GM06990 (cell line): Measurements from ENCODE around the gene MXD3.

Source experiments
- DNase-seq: peaks from one replicate; pipeline ENCODE4 v3.0.0-alpha.2; 2011; ENCODE audit not compliant: insufficient read length; ENCODE audit errors: extremely low read depth
- H3K27me3 ChIP-seq: replicated peaks from 2 replicates; pipeline ENCODE4 v1.6.0; 2011; ENCODE audit warnings: low read length; ENCODE audit not compliant: control insufficient read depth, insufficient read depth
- H3K36me3 ChIP-seq: 2 replicates; pipeline ENCODE4 v1.5.1; 2011; ENCODE audit warnings: low read length; ENCODE audit not compliant: control insufficient read depth, insufficient read depth
- H3K4me3 ChIP-seq: replicated peaks from 2 replicates; pipeline ENCODE4 v1.5.1; 2011; ENCODE audit warnings: low read depth, mild to moderate bottlenecking, control low read depth, low read length
- TF ChIP-seq, protein P1 (sequence below): IDR thresholded peaks from 2 replicates; pipeline ENCODE4 v1.5.1; 2011; ENCODE audit warnings: low read length, control low read depth, mild to moderate bottlenecking, inconsistent platforms; ENCODE audit not compliant: insufficient read depth, poor library complexity, severe bottlenecking

The MXD3 gene

DNA sequence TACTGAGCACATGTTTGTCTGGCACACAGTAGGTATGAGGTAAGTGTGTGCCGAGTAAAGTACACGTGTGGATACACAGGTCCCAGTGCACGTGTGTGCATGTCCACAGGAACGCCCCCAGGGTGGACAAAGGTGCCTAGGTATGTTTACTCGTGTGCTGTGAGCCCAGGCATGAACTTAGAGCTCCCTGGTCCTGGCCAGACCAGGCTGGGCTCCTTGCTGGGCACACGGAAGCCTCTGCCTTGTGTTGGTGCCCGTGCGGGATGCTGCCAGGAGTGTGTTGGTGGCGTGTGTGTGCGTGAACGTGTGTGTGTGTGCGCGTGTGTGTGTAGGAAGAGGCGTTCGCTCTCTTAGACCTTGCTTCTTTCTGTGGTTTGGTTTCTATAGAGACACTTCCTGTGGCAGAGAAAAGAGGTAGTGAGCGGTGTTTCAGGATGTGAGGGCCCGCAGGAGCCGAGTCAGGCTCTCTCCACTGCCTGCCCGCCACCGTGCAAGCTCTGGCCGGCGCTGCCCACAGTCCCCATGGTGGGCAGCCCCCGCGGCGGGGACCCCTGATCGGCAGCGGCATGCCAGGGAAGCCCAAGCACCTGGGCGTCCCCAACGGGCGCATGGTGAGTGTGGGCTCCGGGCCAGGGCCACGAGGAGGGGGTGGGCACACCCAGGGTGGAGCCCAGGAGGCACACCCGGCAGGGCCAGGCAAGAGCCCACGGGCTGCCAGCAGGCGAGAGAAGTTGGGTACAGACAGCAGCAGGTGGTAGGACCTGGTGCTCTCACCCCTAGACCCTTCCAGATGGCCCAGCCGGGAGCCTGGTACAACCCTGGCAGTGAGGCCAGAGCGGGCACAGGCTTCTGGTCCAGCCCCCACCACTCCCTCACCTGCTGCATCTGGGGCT, 46.0 kb upstream of the MXD3 start, which contains the start of gene RGS14:
Gene RGS14, plus strand, starts transcription at position 466 of the 893 bp plus-strand sequence. Its CDS starts 101 bp downstream, at position 567.
- TF ChIP-seq, protein P1, sequence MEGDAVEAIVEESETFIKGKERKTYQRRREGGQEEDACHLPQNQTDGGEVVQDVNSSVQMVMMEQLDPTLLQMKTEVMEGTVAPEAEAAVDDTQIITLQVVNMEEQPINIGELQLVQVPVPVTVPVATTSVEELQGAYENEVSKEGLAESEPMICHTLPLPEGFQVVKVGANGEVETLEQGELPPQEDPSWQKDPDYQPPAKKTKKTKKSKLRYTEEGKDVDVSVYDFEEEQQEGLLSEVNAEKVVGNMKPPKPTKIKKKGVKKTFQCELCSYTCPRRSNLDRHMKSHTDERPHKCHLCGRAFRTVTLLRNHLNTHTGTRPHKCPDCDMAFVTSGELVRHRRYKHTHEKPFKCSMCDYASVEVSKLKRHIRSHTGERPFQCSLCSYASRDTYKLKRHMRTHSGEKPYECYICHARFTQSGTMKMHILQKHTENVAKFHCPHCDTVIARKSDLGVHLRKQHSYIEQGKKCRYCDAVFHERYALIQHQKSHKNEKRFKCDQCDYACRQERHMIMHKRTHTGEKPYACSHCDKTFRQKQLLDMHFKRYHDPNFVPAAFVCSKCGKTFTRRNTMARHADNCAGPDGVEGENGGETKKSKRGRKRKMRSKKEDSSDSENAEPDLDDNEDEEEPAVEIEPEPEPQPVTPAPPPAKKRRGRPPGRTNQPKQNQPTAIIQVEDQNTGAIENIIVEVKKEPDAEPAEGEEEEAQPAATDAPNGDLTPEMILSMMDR: no peak
- Histone ChIP-seq H3K4me3 (peak within 1 kb of the TSS; percentile 86), H3K36me3 (no peaks in the 10 kb centered on the region), H3K27me3 (no peaks in the 10 kb centered on the region)
- peak; percentile 80 for DNase-seq

DNA sequence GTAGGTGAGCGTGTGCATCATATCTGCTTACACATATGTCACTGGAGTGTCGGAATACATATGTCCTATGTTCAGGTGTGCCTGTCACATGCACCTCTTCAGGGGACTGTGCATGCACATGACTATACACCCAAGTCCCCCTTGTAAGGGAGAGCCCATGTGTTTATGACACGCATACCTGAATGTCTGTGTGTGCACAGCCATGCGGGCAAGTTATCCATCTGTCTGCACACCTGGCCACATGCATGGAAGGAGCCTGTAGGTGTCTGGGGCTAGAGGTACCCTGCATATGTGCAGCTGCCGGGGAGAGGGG, 45.4 kb upstream of the MXD3 start:
- TF ChIP-seq, protein P1: no peak
- Histone ChIP-seq H3K36me3 (no peaks in the 10 kb centered on the region), H3K4me3 (no peak overlapping the region), H3K27me3 (no peaks in the 10 kb centered on the region)
- no peak for DNase-seq

DNA sequence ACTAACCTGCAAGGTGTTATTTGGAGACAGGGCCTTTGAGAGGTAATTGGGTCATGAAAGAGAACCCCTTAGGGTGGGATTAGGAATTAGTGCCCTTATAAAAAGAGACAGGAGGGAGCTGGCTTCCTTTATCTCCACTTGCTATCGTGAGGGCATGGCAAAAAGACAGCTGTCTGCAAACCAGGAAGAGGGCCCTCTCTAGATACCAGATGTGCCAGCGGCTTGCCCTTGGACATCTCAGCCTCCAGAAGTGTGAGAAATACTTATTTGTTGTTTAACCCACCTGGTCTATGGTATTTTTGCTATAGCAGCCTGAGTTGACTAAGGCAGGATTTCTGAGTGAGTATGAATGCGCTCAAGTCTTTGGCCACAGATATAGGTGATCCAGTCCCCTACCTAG, 45.0 kb upstream of the MXD3 start:
- H3K36me3 ChIP-seq: no peaks in the 10 kb centered on the region
- TF ChIP-seq, protein P1: no peak

DNA sequence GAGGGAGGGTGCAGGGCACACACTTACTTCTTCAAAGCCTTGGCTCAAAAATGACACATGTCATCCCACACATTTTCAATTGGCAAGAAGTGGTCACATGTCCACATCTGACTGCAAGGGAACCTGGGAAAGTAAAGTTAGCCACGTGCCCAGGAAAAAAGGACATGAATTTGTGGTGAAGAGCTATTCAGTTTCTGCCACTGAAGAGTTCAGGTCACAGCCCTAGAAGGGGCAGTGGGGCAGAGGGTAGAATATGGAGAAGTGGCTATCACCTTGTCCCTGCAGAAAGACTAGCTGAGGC, 44.1 kb upstream of the MXD3 start:
- DNase-seq: no peak
- TF ChIP-seq, protein P1: no peak
- H3K27me3 ChIP-seq: no peaks in the 10 kb centered on the region

More for the DNA sequence above, 45.0 kb upstream of the MXD3 start:
- no peaks in the 10 kb centered on the region for H3K27me3 ChIP-seq
- no peak overlapping the region for H3K4me3 ChIP-seq
- no peak for DNase-seq

DNA sequence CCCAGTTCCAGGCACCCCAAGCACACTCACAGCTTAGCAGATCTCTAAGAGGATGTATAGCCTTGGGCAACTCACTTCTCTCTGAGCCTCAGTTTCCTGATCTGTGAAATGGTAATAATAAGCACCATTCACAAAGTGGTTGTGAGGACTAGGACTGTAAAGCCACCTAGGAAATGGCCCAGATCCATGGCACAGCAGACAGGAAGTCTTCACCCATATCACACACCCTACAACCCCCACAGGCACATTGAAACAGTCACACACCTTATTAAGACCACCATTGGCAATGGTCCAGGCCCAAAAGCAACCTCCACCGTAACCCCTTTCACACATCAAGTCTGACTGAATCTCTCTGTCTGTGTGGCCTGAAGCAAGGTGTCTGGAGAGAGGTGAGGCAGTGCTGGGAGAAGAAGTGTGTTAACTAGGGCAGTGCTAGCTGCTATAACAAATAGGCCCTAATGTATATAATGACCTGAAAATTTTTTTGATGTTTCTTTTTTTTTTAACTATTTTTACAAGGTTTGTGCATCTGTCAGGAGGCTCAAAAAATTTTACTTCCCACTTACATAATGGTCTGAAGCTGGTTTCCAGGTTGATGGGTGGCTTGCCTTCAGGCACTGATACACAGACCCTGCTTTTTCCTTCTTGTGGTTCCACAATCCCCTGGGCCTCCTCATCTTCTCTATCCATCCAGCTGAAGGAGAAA, 43.6 kb upstream of the MXD3 start:
- TF ChIP-seq, protein P1: no peak

More for the DNA sequence above, 44.1 kb upstream of the MXD3 start:
- no peak overlapping the region for H3K4me3 ChIP-seq
- no peaks in the 10 kb centered on the region for H3K36me3 ChIP-seq

More for the DNA sequence above, 43.6 kb upstream of the MXD3 start:
- H3K36me3 ChIP-seq: no peaks in the 10 kb centered on the region
- no peaks in the 10 kb centered on the region for H3K27me3 ChIP-seq
- DNase-seq: no peak
- H3K4me3 ChIP-seq: no peak overlapping the region
